C4-2B (cell line): Measurements from ENCODE around the gene ELL.
"Not testable (repeated sequence)": the region's sequence is repeated elsewhere in the genome, so short reads cannot be mapped to it uniquely, and the experiment has no call there.

Experiments
- H3K27ac ChIP-seq: fragments of 450-650 bp; 2 replicates; pipeline ENCODE4 v1.5.1; 2017
- CTCF ChIP-seq: fragments of 450-650 bp; conservative IDR thresholded peaks from 2 replicates; pipeline ENCODE4 v1.5.1; 2017; ENCODE audit warnings: mild to moderate bottlenecking
- ZFX ChIP-seq: fragments of 450-650 bp; IDR thresholded peaks from 2 replicates; pipeline ENCODE4 v1.6.1; 2017

The ELL gene

GRCh38 chr19:18557411-18558201, 35.7 kb upstream of the ELL start, which contains the start of gene KXD1:
TSS of gene KXD1 (plus strand) at chr19:18557870. CDS start at chr19:18562057, 4,187 bp downstream.
- peak within 1 kb of the TSS; percentile 88 for H3K27ac ChIP-seq
- TF ChIP-seq CTCF (no peak), ZFX (peak; percentile 44; the same call in 1 of the 2 replicates)

- TF ChIP-seq ZFX (no peak), CTCF (no peak)
- no peak overlapping the region for H3K27ac ChIP-seq
Measured at GRCh38 chr19:18551631-18552030, 29.8 kb upstream of the ELL start.

GRCh38 chr19:18543814-18544475, 22.1 kb upstream of the ELL start:
- TF ChIP-seq CTCF (no peak), ZFX (no peak)
- peak overlapping the region; percentile 78 for H3K27ac ChIP-seq

- TF ChIP-seq ZFX (no peak), CTCF (no peak)
- H3K27ac ChIP-seq, result peak within 1 kb of the TSS; percentile 78
Measured at GRCh38 chr19:18542941-18543813, 21.3 kb upstream of the ELL start, which contains the start of gene FKBP8. TSS of gene FKBP8 (minus strand) at chr19:18543573. CDS start at chr19:18541970, 1,603 bp downstream.

- TF ChIP-seq ZFX, result no peak
- no peak for TF ChIP-seq CTCF
- peak overlapping the region; percentile 78 for H3K27ac ChIP-seq
Measured at GRCh38 chr19:18541992-18542940, 20.4 kb upstream of the ELL start.

GRCh38 chr19:18541258-18541991, 19.6 kb upstream of the ELL start:
- TF ChIP-seq CTCF (no peak), ZFX (no peak)
- peak overlapping the region; percentile 78; the same call in 1 of the 2 replicates for H3K27ac ChIP-seq

GRCh38 chr19:18540200-18540599, 18.3 kb upstream of the ELL start:
- H3K27ac ChIP-seq, result not testable (repeated sequence)
